ENCODE measurements around the gene SLC25A21.

Gene SLC25A21

GRCh38 chr14:36726128-36726527, 446.3 kb downstream of the SLC25A21 start:
- Histone ChIP-seq H2AFZ (ENCODE audit: low read depth, low read length, severe bottlenecking) (no peak overlapping the region), H4K20me1 (ENCODE audit: low read depth, low read length) (no peaks in the 10 kb centered on the region), H3K4me2 (ENCODE audit: low read depth, low read length, poor library complexity, severe bottlenecking) (no peak overlapping the region), H3K9me3 (ENCODE audit: insufficient read depth, low read length) (no peaks in the 10 kb centered on the region), H3K27ac (ENCODE audit: low read depth, low read length) (no peak overlapping the region), H3K9me2 (replicated peaks; ENCODE audit: insufficient read depth, low read length) (no peaks in the 10 kb centered on the region), H3K9ac (ENCODE audit: low read length) (no peak overlapping the region), H3K79me2 (ENCODE audit: insufficient read depth, low read length) (no peaks in the 10 kb centered on the region), H3K4me3 (ENCODE audit: insufficient read depth, low read length, poor library complexity, severe bottlenecking) (no peak overlapping the region), H3K27me3 (ENCODE audit: low read length) (no peaks in the 10 kb centered on the region), H3F3A (ENCODE audit: insufficient read depth) (no peaks in the 10 kb centered on the region), H3K36me3 (ENCODE audit: low read length) (no peaks in the 10 kb centered on the region)
- TF ChIP-seq CTCF (IDR thresholded peaks at IDR 0.05; ENCODE audit: insufficient read depth, low read length, poor library complexity, severe bottlenecking) (no peak), EZH2phosphoT487 (conservative IDR thresholded peaks at IDR 0.05; ENCODE audit: low read length) (no peak)

- no peak overlapping the region for H3K4me3 ChIP-seq (ENCODE audit: insufficient read depth, low read length, poor library complexity, severe bottlenecking)
- no peak overlapping the region for H3K27ac ChIP-seq (ENCODE audit: low read depth, low read length)
Observed at GRCh38 chr14:36724162-36724561, 448.2 kb downstream of the SLC25A21 start.

GRCh38 chr14:36723530-36723929, 448.9 kb downstream of the SLC25A21 start:
- no peaks in the 10 kb centered on the region for H4K20me1 ChIP-seq (ENCODE audit: low read depth, low read length)
- TF ChIP-seq CTCF (IDR thresholded peaks at IDR 0.05; ENCODE audit: insufficient read depth, low read length, poor library complexity, severe bottlenecking): no peak
- TF ChIP-seq EZH2phosphoT487 (conservative IDR thresholded peaks at IDR 0.05; ENCODE audit: low read length): no peak
- no peaks in the 10 kb centered on the region for H3K79me2 ChIP-seq (ENCODE audit: insufficient read depth, low read length)
- no peak overlapping the region for H3K4me3 ChIP-seq (ENCODE audit: insufficient read depth, low read length, poor library complexity, severe bottlenecking)
- H3K4me2 ChIP-seq (ENCODE audit: low read depth, low read length, poor library complexity, severe bottlenecking): no peak overlapping the region
- H3F3A ChIP-seq (ENCODE audit: insufficient read depth): no peaks in the 10 kb centered on the region
- no peaks in the 10 kb centered on the region for H3K36me3 ChIP-seq (ENCODE audit: low read length)
- no peak overlapping the region for H2AFZ ChIP-seq (ENCODE audit: low read depth, low read length, severe bottlenecking)
- H3K27me3 ChIP-seq (ENCODE audit: low read length): no peaks in the 10 kb centered on the region
- no peak overlapping the region for H3K9ac ChIP-seq (ENCODE audit: low read length)
- H3K9me2 ChIP-seq (replicated peaks; ENCODE audit: insufficient read depth, low read length): no peaks in the 10 kb centered on the region
- no peak overlapping the region for H3K27ac ChIP-seq (ENCODE audit: low read depth, low read length)
- no peaks in the 10 kb centered on the region for H3K9me3 ChIP-seq (ENCODE audit: insufficient read depth, low read length)

More at GRCh38 chr14:36724162-36724561, 448.2 kb downstream of the SLC25A21 start:
- Histone ChIP-seq H3K27me3 (ENCODE audit: low read length) (no peaks in the 10 kb centered on the region), H3K79me2 (ENCODE audit: insufficient read depth, low read length) (no peaks in the 10 kb centered on the region), H4K20me1 (ENCODE audit: low read depth, low read length) (no peaks in the 10 kb centered on the region), H3K36me3 (ENCODE audit: low read length) (no peaks in the 10 kb centered on the region), H3K9ac (ENCODE audit: low read length) (no peak overlapping the region), H3K9me3 (ENCODE audit: insufficient read depth, low read length) (no peaks in the 10 kb centered on the region), H3K4me2 (ENCODE audit: low read depth, low read length, poor library complexity, severe bottlenecking) (no peak overlapping the region), H3F3A (ENCODE audit: insufficient read depth) (no peaks in the 10 kb centered on the region), H3K9me2 (replicated peaks; ENCODE audit: insufficient read depth, low read length) (no peaks in the 10 kb centered on the region), H2AFZ (ENCODE audit: low read depth, low read length, severe bottlenecking) (no peak overlapping the region)
- TF ChIP-seq EZH2phosphoT487 (conservative IDR thresholded peaks at IDR 0.05; ENCODE audit: low read length) (no peak), CTCF (IDR thresholded peaks at IDR 0.05; ENCODE audit: insufficient read depth, low read length, poor library complexity, severe bottlenecking) (no peak)

Measured in SU-DHL-6 (cell line).